NCI-H146 (cell line): Measurements from ENCODE around the gene UNC5B.

Source experiments
- DNase-seq: peaks from one replicate; lab custom pipeline; 2025; lab: John Stamatoyannopoulos, UW

The UNC5B gene

DNA sequence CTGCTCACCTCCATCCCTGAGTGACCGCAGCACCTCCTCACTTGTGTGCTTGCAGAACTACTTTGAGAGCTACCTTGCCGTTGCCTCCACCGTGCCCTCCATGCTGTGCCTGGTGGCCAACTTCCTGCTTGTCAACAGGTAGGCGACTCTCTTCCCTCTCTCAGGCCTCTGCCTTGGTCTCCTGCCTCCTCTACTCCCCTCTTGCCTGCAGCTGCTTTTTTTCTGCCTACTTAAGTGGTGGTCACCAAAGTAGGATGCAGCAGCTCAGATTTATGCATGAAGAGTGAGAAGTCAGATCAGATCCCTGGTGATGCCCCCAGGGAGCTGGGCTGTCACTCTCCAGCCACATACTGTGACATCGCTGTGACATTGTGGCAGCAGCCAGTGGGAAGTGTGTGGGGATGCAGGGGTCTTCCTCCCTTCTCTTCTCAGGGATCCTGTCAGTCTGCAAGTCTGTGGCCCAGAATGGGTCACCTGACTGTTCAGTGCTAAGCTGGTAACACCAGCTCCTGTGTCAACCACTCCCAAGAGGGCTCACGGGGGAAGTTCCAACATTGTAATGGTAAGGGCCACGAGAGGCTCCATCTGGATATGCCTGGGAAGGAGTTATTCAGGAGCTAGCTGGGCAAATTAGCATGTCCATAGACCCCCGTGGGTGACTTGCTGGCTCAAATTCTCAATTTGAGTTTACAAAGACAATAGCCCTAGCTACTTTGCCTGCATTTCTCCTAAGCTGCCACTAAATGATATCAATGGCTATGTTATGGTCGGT is 132.0 kb downstream of the UNC5B start:
- no peak for DNase-seq

DNA sequence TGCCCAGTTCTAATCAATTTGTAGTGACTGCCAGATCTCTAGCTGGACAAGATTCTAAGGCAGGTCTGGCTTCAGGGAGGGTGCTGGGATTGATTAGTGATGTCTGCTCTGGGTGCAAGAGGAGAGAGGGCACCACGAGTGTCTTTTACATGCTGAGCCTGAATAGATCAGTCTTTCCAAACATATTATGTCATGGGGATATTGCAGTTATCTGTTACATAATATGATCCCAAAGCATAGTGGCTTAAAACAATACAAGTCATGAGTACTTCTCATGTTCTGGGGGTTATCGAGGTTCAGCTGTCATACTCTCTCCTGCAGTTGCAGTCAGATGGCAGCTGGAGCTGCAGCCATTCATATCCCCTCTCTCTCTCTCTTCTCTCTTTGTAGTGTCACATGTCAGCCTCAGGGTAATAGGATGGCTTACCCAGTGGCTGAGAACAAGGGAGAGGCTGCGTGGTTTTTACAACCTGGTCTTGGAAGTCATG is 132.7 kb downstream of the UNC5B start:
- DNase-seq, result no peak

DNA sequence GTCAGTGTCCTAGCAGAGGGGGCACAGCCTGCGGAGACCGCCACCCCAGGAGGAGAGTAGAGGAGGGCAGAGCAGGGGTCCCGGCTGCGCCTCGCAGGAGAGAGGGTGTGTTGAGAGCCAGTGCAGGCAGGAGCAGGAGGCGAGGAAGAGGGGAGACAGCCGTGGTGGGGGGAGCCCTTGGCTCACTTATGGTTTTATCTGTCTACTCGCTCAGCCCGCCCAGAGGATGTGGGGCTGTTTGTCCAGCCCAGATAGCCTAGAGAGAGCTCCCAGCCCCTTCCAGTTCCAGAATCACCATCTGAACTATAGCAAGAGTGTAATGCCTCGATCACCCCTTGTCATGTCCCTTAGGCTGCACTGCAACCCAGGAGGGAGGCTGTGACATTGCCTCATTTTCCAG is 133.3 kb downstream of the UNC5B start:
- DNase-seq, result no peak

DNA sequence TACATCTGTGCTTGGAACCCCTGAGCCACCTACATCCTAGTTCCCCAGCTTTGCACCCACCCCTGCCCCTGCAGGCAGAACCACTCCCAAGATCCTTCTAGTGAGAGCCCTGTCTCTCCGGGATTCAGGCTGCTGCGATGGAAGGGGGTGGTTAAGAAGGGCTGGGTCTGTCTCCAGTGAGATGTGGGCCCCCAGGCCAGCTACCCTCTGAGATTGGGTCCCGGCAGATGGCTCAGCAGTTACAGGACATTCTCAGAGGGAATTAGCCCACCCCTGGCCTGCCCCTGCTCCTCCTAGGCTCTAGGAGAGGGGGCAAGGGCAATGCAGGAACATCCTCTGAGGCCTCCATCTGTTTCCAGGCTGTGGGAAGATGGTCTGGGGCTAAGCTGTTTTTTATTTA is 134.4 kb downstream of the UNC5B start:
- DNase-seq, result no peak

DNA sequence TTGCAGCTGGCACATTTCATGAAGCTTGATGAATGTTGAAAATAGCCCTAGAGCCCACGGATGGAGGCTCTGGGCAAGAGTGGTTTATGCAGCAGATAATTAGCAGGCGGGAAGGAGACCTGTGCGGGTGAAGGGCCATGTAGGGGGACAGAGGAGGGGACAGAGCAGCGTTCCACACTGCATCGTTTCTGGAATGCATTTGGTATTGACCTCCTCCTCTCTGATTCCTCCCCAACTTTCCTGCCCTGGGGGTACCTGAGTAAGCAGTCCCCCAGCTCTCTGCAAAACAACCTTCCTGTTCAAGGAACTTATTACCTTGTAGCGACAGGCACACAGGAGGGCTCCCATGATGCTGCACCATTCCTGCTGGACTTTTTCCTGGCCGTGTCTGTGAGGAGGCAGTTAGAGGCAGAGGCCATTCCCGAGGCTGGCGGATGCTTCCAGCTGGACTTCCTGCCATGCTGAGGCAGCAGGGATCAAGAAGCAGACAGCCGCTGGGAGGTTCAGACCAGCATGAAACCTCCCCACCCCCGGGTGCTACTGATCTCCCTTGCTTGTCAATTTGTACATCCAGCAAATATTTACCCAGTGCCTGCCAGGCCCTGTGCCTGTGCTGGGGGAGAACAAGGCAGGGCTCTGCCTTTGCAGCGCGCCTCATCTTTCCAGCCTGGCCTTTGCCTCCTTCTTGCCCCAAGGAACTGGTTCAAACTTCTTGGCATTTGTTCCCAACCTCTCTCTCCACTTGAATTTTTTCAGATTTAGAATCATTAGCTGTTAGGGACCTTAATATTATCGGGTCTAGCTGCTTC is 135.4 kb downstream of the UNC5B start:
- DNase-seq, result peak; percentile 77

DNA sequence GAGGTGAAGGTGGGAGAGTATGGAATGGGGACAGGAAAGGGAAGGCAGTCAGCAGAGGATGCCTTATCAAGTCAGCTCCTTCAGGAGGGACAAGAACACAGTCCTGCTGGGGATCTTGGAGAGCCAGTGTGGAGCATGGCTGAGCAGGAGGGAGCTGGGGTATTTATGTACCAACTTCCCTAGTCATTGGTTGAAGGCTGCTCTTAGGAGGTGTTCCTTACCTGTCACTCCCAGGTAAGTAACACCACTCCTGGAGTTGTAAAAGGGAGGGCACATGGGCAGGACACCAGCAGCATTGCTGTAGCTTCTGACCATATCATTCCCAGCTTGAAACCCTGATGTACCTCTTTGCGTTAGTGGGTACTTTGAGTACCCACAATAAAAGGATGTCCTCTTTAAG is 136.5 kb downstream of the UNC5B start:
- DNase-seq, result no peak

DNA sequence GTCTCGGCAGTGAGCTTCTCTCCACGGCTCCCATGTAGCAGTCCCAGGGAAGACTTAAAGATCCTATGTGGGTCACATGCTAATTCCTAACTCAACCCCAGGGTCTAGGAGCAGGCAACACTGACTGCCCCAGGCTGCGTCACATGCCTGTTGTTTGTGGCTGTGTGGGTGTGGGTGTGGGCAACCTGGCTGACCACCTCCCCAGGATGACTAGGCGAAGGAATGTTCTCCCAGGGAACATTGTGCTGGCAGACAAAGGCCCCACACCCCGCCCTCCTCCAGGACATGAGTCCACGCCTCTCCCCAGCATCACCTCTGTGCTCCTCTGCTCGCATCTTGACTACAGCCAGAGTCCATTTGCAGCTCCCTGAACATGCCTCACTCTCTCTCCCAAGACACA is 137.0 kb downstream of the UNC5B start:
- DNase-seq, result no peak

DNA sequence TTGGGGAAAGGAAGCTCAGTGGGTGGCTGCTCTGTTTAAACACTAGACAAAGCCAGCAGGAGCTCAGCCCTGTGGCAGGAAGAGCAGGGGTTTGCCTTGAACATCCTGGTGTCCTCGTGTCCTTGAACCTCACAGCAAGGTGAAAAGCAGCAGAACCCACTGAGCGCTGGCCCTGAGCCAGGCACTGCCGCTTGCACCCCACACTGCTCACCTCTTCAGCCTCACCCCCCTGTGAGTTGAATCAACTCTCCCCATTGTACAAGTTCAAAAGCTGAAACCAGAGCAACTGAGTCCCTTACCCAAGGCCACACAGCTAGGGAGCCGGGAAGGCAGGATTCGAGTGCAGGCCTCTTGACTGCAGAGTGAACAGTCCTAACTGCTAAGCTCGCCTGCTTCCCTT is 138.7 kb downstream of the UNC5B start:
- no peak for DNase-seq

DNA sequence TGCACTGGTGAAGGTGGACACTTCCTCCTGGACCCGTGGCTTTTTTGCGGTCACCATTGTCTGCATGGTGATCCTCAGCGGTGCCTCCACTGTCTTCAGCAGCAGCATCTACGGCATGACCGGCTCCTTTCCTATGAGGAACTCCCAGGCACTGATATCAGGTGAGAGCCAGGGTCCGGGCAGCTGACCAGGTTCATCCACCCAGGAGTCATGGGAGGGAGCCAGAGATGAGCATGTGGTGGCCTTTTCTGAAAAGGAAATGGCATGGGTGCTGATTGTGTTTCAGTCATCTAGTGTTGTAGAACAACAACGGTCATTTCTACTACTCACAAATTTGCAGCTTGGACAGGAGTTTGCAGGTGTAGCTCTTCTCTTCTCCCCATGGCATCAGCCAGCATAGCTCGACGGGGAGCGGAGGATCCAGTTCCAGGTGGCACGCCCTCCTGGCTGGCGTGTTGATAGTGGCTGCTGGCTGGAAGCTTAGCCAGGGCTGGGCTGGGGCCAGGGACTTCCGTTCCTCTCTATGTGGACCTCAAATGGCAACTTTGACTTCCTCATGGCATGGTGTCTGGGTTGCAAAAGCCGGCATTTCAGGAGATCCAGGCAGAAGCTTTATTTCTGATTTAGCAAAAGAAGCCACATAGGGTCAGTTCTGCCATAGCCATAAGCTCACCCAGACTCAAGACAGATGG is 139.4 kb downstream of the UNC5B start:
- DNase-seq, result no peak
